ENCODE measurements around the gene HECTD2. TPM values are rescaled to one million over a fixed set of nuclear protein-coding genes. Genes with fewer than 3 reads are reported as not detected.

Gene HECTD2
- total and polyA plus RNA-seq, 2 of the 8 experiments (the other 6 are each of a cell fraction or from before 2014, with no cell fraction given), result 5.7 to 11.9 TPM

GRCh38 chr10:91552274-91553095 is 142.3 kb downstream of the HECTD2 start (continued):
- no peak for TF ChIP-seq CHD7 (IDR thresholded peaks at IDR 0.05; ENCODE audit: insufficient replicate concordance, low read length)
- no peak for TF ChIP-seq POU5F1 (IDR thresholded peaks at IDR 0.05; ENCODE audit: low read depth, low read length)
- no peak for TF ChIP-seq EP300 (IDR thresholded peaks at IDR 0.05; ENCODE audit: borderline replicate concordance in 1 of 2, low read depth in 2 of 2, low read length in 2 of 2)
- peak; percentile 53 to 61 for TF ChIP-seq RAD21 (IDR thresholded peaks at IDR 0.05 in 1 of 2, conservative IDR thresholded peaks at IDR 0.05 in 1 of 2; ENCODE audit: low read depth in 2 of 2, low read length in 2 of 2)
- TF ChIP-seq, protein P1, sequence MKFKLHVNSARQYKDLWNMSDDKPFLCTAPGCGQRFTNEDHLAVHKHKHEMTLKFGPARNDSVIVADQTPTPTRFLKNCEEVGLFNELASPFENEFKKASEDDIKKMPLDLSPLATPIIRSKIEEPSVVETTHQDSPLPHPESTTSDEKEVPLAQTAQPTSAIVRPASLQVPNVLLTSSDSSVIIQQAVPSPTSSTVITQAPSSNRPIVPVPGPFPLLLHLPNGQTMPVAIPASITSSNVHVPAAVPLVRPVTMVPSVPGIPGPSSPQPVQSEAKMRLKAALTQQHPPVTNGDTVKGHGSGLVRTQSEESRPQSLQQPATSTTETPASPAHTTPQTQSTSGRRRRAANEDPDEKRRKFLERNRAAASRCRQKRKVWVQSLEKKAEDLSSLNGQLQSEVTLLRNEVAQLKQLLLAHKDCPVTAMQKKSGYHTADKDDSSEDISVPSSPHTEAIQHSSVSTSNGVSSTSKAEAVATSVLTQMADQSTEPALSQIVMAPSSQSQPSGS (IDR thresholded peaks at IDR 0.05; ENCODE audit: low read length), result no peak
- TF ChIP-seq BACH1 (IDR thresholded peaks at IDR 0.05; ENCODE audit: low read length), result no peak
- no peak for TF ChIP-seq CBX8 (IDR thresholded peaks at IDR 0.05; ENCODE audit: borderline replicate concordance, low read depth, low read length)

All from H1 (cell line).